Activated CD4-positive, alpha-beta T cell treated with anti-CD3 and anti-CD28 coated beads for 48 hours (primary cell): ENCODE results near the gene MAST4.

Experiments used
- DNase-seq: peaks from one replicate; pipeline ENCODE4 v3.0.0-alpha.2; 2020

MAST4 gene

DNA sequence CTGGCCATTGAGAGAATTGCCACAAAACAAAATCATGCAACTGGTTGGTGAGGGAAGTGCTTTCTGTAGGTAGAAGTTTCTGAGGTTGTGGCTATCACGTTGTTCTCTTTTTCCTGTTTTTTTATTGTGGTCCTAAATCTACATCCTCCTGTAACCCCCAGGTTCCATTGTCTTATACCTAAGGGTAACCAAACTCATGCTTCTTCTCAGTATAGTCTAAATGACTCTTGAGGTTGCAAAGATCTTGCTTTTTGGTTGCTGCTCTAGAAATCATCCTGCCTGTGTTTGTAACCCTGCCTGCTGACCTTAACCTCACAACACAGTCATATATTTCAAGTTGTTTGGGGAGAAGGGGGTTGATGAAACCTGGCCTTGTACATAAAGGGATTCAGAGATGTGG lies 327.3 kb downstream of the MAST4 start:
- DNase-seq, result no peak

- DNase-seq, result no peak
These were observed 327.7 kb downstream of the MAST4 start for GRCh38 chr5:66923922-66924321.

DNA sequence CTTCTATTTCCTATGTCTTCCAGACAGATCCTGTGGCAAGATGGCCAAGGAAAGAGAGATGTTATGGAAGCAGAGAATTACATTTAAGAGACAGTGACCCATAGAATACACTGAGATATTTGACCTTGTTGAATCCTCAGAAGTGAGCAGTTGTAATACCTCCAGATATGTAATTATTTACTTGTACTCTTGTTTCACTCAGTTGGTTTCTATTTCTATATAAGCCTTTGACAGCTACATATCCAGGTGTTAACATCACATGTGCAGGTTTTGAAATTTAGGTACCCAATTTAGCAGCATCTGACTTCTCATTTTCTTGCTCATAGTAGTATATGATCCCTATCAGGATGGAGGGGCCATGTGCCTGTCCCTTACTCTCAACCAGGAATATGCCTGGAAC lies 330.9 kb downstream of the MAST4 start:
- no peak for DNase-seq

DNA sequence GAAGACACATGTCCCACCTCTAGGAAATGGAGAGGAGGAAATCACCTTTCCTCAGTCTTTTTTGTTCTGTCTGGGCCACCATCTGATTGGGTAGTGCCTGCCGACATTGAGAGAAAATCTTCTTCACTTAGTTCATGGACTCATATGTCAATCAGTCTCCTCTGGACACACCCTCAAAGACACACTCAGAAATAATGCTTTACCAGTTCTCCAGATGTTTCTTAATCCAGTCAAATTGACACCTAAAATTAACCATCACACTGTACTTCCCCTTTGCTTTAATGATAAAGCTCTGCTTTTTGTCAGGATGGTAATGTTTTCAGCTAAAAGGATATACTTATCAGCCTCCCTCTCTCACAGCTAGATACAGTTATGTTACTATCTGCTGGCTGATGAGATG lies 333.1 kb downstream of the MAST4 start:
- no peak for DNase-seq

GRCh38 chr5:66929995-66930394 lies 333.8 kb downstream of the MAST4 start:
- no peak for DNase-seq

GRCh38 chr5:66931651-66932050 lies 335.5 kb downstream of the MAST4 start:
- no peak for DNase-seq

GRCh38 chr5:66932457-66932856 lies 336.3 kb downstream of the MAST4 start:
- no peak for DNase-seq

- no peak for DNase-seq
These were observed 336.9 kb downstream of the MAST4 start for GRCh38 chr5:66933066-66933465.

DNA sequence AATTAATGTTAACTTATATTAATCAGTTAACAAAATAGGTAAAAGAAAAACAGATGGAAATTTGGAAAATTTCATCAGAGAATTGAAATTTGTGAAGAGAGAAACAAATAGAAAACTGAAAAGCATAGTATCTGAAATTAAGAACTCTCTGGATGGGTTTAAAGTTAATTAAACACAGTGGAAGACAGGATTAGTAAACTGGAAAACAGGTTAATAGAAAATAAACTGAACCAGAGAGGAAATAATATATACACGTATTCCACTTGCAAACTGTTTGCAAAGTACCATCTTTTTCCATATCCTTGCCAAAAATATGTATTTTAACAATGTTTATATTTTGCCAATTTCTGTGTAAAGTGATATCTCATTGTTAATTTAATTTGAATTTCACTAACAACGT lies 342.9 kb downstream of the MAST4 start:
- DNase-seq, result no peak

GRCh38 chr5:66945389-66946349 lies 349.5 kb downstream of the MAST4 start:
- peak; percentile 45 for DNase-seq

DNA sequence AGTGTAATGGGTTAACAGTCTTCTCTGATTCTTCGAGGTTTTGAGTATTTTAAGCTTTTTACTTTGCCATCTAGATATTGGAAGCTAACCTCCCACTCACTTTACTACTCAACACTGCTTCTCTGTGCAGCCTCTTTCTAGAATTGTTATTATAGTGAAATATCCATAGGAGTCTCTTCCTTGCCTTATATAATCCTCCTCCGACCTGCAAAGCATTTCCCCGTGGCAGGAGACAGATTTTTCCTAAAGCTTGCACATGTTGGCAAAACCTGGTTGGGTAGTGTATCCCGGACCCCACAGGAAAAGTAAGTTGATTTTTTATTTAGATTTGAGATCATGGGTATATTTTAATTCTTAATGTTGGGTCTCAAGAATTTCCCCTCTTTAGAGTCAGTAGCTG lies 351.3 kb downstream of the MAST4 start:
- no peak for DNase-seq

DNA sequence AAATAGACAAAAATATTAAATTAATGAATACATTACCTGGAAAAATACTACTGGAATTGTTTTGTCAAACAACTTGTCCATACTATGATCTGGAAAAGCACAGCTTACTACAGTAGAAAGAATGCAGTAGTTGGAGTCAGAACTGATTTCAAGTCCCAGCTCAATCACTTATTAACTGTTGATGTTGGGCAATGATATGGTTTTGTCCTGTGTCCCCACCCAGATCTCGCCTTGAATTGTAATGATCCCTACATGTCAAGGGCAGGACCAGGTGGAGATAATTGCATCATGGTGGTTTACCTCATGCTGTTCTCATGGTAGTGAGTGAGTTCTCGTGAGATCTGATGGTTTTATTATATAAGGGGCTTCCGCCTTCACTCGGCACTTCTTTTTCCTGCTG lies 352.9 kb downstream of the MAST4 start:
- no peak for DNase-seq

GRCh38 chr5:66952153-66952552 lies 356.0 kb downstream of the MAST4 start:
- no peak for DNase-seq

- DNase-seq, result no peak
These were observed 360.2 kb downstream of the MAST4 start for GRCh38 chr5:66956439-66956838.

DNA sequence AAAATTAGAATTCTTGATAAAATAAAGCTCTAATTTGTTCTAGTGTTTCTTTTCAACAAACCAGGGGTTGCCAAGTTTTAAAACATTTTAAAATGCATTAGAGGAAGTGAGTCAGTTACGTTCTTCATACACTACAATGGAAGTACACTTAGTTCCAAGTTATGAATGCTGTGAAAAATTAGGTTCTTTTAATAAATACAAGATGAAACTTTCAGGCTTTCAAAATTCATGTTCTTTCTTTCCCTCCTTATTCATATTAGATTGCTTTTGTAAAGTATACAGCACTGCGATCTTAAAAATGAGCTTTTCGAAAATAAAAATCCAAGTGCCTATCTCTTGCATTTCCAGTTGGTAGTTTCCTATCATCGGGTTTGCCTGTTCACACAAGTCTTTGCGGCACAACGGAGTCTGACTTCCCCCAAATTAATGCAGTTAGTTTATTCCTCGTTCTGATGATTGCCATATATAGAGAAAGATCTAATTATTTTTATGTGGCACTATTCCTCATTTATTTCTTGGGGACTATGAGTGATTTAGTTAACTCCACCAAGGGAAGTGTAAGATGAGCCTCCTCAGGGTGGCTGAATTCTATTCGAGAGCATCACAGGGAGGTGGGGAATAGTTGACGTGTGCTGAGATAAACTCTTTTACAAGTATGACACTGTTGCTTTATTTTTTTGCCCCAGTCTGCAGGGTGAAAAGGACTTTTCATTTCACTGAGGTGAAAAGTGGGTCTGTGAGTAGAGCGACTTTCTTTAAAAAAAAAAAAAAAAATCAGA lies 362.2 kb downstream of the MAST4 start:
- DNase-seq, result no peak

DNA sequence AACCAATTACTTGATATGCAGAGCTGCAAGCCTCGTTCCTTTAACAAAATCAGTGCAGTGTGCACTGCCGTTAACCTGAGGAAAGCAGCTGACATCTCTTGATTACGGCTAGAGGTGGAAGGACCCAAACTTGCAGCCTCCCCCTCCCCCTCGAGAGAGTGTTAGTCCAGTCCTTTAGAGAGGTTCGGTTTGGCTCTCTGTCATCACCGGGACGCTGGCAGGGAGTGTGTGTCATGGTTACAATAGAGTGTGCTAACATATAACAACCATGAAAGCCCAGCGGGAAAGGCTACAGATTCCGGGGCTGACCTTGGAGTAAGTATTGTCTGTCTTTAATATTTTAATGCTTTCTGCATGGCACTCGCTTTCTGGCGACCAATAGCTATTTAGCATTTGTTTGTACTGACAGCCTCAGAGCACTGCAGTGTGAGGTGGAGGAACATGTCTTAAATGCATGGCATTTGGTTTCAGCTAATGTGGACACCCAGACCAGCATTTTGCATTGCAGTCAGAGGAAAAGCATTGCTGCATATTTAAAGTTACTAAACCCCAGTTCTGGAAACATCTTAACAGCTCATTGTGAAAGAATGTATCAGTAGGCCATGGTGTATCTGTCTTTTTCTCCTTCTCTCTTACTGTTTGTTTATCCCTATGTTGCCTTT lies 362.9 kb downstream of the MAST4 start:
- no peak for DNase-seq

DNA sequence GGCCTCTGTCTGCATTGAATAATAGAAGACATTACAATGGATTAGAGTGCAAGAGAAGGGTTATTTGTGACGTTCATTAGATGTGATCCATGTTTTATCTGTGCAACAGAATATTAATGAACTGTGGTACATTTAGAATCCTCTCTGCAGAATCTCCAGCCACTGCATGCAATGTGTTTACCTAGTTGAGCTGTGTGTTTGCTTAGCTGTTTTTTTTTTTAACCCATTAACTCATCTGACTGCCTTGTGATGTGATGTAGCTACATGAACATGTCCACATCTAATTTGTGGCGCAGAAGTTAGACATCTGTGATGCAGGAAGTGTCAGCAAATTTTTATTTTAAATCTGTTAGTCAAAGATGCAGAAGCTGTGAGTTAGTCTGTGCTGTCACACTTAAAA lies 363.5 kb downstream of the MAST4 start:
- no peak for DNase-seq

GRCh38 chr5:66960369-66961137 lies 364.4 kb downstream of the MAST4 start:
- no peak for DNase-seq

DNA sequence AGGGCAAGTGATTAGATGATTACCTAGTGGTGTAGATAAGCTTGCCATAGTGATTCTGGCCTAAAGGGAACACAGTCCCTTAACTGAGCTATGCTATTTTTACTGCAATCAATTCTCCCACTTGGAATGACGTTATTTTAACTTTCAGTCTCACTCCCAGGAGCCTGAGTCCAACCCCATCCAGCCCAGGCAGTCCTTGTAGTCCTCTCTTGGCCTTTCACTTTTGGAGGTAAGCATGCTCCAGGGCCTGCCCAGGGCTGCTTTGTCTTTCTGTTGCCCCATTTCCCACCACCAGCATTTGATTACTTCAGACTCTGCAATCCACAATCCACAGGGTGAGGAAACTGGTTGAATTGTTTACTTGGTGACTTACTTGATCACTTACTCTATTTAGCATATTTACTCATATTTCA lies 367.4 kb downstream of the MAST4 start:
- no peak for DNase-seq

GRCh38 chr5:66966439-66966838 lies 370.2 kb downstream of the MAST4 start:
- no peak for DNase-seq

GRCh38 chr5:66967102-66967501 lies 370.9 kb downstream of the MAST4 start:
- no peak for DNase-seq

- peak; percentile 9 for DNase-seq
These were observed 371.7 kb downstream of the MAST4 start for GRCh38 chr5:66967826-66968262.

GRCh38 chr5:66969484-66969883 lies 373.3 kb downstream of the MAST4 start:
- DNase-seq, result no peak
